ENCODE measurements around the gene UBAC2. TPM values are rescaled to one million over a fixed set of nuclear protein-coding genes. Genes with fewer than 3 reads are reported as not detected.

UBAC2 gene
- total and polyA plus RNA-seq, 2 of the 4 experiments (the other 2 are of a cell fraction), result 20.8 to 36.3 TPM

DNA sequence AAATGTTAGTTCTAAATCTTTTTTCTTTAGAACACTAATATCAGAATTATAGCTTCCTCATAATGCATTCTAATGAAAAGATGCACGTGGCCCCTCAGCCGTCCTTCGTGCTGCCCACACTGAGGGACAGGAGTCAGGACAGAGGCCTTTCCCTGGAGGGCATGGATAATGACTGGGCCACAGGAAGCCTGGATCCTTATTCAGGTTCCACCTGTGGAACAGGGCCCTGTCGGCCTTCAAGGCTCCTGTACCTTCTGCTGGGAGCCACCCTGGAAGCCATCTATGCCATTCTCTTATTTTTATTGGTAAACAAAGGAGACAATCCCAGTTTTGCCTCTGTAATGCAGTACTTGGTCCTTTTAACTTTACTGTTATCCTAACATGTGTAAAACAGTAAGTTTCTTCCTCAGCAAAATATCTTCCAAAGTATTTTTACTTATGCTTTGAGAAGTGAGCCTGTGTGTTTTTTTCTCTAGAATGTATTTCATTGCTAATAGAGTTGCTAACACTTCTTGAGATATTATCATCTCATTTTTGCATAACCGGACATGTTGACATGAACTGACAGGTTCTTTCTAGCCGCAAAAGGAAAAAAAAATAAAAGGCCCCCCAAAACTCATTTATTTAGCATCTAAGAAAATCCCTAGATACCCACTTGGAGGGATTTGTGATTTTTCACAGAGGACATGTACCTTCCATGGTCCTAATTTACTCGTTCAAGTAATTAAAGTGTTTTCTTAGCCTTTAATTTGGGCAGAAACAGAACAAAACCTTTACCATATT lies 100.6 kb downstream of the UBAC2 start:
- Histone ChIP-seq H3K9me3 (ENCODE audit: control insufficient read depth, insufficient read depth, low read length) (no peaks in the 10 kb centered on the region), H2BK5ac (ENCODE audit: low read depth, low read length, poor library complexity, severe bottlenecking) (no peak overlapping the region), H4K91ac (ENCODE audit: insufficient read depth, low read depth, low read length) (no peak overlapping the region), H3K18ac (ENCODE audit: low read depth, low read length) (no peak overlapping the region), H3K56ac (ENCODE audit: extremely low read depth, insufficient read depth, low read length) (no peak overlapping the region), H3K9me1 (ENCODE audit: insufficient read depth, low read length) (peaks cover 6% of the 10 kb centered on the region; the same call in 1 of the 2 replicates), H2AK5ac (ENCODE audit: low read depth, low read length) (no peak overlapping the region), H3K27me3 (ENCODE audit: control insufficient read depth, insufficient read depth, low read length) (no peaks in the 10 kb centered on the region), H4K8ac (ENCODE audit: low read depth in 2 of 2, low read length in 2 of 2) (no peak overlapping the region), H2BK20ac (ENCODE audit: low read depth, low read length) (no peak overlapping the region), H3K14ac (replicated peaks; ENCODE audit: low read depth, low read length) (no peak overlapping the region), H2AK9ac (replicated peaks; ENCODE audit: low read depth, low read length, poor library complexity) (no peak overlapping the region), H3K4me3 (ENCODE audit: insufficient read depth, low read depth, low read length) (no peak overlapping the region), H3K4me1 (ENCODE audit: control insufficient read depth, insufficient read depth, low read length) (no peaks in the 10 kb centered on the region), H3K4me2 (ENCODE audit: low read depth, low read length) (no peak overlapping the region), H2AFZ (replicated peaks; ENCODE audit: low read length, poor library complexity) (no peak overlapping the region), H4K20me1 (ENCODE audit: insufficient read depth, low read length) (peaks cover 3% of the 10 kb centered on the region; the same call in 1 of the 2 replicates), H2BK15ac (ENCODE audit: low read depth, low read length) (no peak overlapping the region), H3K36me3 (ENCODE audit: control insufficient read depth, insufficient read depth, low read length) (peaks cover 2% of the 10 kb centered on the region; the same call in 1 of the 2 replicates), H2BK120ac (ENCODE audit: low read depth, low read length) (no peak overlapping the region), H3K9ac (ENCODE audit: low read depth, low read length) (no peak overlapping the region), H3K23ac (ENCODE audit: low read depth, low read length) (no peak overlapping the region), H4K5ac (ENCODE audit: low read depth, low read length) (no peak overlapping the region), H3K79me1 (ENCODE audit: low read depth in 1 of 2, low read length in 2 of 2) (peaks cover 5% of the 10 kb centered on the region in 2 experiments; a peak in 3 of 4 replicates), H3K27ac (ENCODE audit: insufficient read depth, low read length) (no peak overlapping the region), H3K4ac (ENCODE audit: low read depth, low read length) (no peak overlapping the region)
- in situ Hi-C loops (cut with MboI; ENCODE audit: low sequenced_read_pairs) (no loop called here), dilution Hi-C loops (cut with HindIII; ENCODE audit: low sequenced_read_pairs, unreplicated experiment) (no loop called here), intact Hi-C loops (cut with micrococcal nuclease) (no loop called here)
- DNase-seq, result no peak
- POLR2A ChIA-PET (ENCODE audit: unreplicated experiment), result no interaction called here
- ATAC-seq (ENCODE audit: low read depth), result no peak
- BruUV-seq (replicated peaks), result no TSS peak
- no CpG with 5 or more reads among the region's 7 CpGs for WGBS, 2 experiments (ENCODE audit: extremely low coverage in 2 of 2, insufficient read length in 1 of 2)
- CTCF ChIA-PET, result interaction anchor here (0.6 kb wide), 1 partner anchor 136 kb away, joined by 3 read pairs; no protein-coding TSS in a partner anchor
- TF ChIP-seq NFE2L2 (IDR thresholded peaks at IDR 0.05; ENCODE audit: low read depth, low read length), result no peak
- TF ChIP-seq, protein P1, sequence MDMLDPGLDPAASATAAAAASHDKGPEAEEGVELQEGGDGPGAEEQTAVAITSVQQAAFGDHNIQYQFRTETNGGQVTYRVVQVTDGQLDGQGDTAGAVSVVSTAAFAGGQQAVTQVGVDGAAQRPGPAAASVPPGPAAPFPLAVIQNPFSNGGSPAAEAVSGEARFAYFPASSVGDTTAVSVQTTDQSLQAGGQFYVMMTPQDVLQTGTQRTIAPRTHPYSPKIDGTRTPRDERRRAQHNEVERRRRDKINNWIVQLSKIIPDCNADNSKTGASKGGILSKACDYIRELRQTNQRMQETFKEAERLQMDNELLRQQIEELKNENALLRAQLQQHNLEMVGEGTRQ (IDR thresholded peaks at IDR 0.05; ENCODE audit: low read depth, low read length), result no peak
- TF ChIP-seq SMC3 (IDR thresholded peaks at IDR 0.05; ENCODE audit: low read depth, low read length), result no peak
- no peak for TF ChIP-seq MXI1 (IDR thresholded peaks at IDR 0.05; ENCODE audit: borderline replicate concordance, low read depth, low read length)
- TF ChIP-seq BHLHE40 (IDR thresholded peaks at IDR 0.05; ENCODE audit: low read depth, low read length), result no peak
- TF ChIP-seq, protein P2, sequence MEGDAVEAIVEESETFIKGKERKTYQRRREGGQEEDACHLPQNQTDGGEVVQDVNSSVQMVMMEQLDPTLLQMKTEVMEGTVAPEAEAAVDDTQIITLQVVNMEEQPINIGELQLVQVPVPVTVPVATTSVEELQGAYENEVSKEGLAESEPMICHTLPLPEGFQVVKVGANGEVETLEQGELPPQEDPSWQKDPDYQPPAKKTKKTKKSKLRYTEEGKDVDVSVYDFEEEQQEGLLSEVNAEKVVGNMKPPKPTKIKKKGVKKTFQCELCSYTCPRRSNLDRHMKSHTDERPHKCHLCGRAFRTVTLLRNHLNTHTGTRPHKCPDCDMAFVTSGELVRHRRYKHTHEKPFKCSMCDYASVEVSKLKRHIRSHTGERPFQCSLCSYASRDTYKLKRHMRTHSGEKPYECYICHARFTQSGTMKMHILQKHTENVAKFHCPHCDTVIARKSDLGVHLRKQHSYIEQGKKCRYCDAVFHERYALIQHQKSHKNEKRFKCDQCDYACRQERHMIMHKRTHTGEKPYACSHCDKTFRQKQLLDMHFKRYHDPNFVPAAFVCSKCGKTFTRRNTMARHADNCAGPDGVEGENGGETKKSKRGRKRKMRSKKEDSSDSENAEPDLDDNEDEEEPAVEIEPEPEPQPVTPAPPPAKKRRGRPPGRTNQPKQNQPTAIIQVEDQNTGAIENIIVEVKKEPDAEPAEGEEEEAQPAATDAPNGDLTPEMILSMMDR (conservative IDR thresholded peaks at IDR 0.05; ENCODE audit: low read depth, low read length), result no peak
- no peak for TF ChIP-seq FOS (IDR thresholded peaks at IDR 0.05; ENCODE audit: low read depth, low read length)
- TF ChIP-seq MAZ (IDR thresholded peaks at IDR 0.05; ENCODE audit: borderline replicate concordance, low read depth, low read length), result no peak
- no peak for TF ChIP-seq MAFK (IDR thresholded peaks at IDR 0.05; ENCODE audit: low read depth, low read length)
- no peak for TF ChIP-seq RAD21 (IDR thresholded peaks at IDR 0.05; ENCODE audit: low read length)
- TF ChIP-seq RCOR1 (IDR thresholded peaks at IDR 0.05; ENCODE audit: insufficient replicate concordance, low read length), result no peak
- no peak for TF ChIP-seq RFX5 (IDR thresholded peaks at IDR 0.05; ENCODE audit: low read depth, low read length)
- no peak for TF ChIP-seq POLR2A (IDR thresholded peaks at IDR 0.05; ENCODE audit: low read depth, low read length)
- TF ChIP-seq, protein P3, sequence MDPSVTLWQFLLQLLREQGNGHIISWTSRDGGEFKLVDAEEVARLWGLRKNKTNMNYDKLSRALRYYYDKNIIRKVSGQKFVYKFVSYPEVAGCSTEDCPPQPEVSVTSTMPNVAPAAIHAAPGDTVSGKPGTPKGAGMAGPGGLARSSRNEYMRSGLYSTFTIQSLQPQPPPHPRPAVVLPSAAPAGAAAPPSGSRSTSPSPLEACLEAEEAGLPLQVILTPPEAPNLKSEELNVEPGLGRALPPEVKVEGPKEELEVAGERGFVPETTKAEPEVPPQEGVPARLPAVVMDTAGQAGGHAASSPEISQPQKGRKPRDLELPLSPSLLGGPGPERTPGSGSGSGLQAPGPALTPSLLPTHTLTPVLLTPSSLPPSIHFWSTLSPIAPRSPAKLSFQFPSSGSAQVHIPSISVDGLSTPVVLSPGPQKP (IDR thresholded peaks at IDR 0.05; ENCODE audit: borderline replicate concordance, low read depth, low read length), result no peak
- TF ChIP-seq CHD1 (IDR thresholded peaks at IDR 0.05; ENCODE audit: low read depth, low read length), result no peak

Data from IMR-90 (cell line).